ENCODE data around the gene TTC8.
"Not testable (repeated sequence)": the region's sequence is repeated elsewhere in the genome, so short reads cannot be mapped to it uniquely, and the experiment has no call there.

Gene TTC8

GRCh38 chr14:88824314-88825077 lies at the start of gene TTC8:
Gene TTC8, plus strand, starts transcription at chr14:88824651. Its CDS starts 57 bp downstream, at chr14:88824708.
- peak; percentile 85 for DNase-seq (ENCODE audit: low spot score)

GRCh38 chr14:88775532-88775931 lies 48.9 kb upstream of the TTC8 start:
- DNase-seq (ENCODE audit: low spot score) = no peak

- DNase-seq (ENCODE audit: low spot score) = no peak
Observed at GRCh38 chr14:88785911-88786310, 38.5 kb upstream of the TTC8 start.

- DNase-seq (ENCODE audit: low spot score) = no peak
Observed at GRCh38 chr14:88786715-88787114, 37.7 kb upstream of the TTC8 start.

GRCh38 chr14:88789573-88789972 lies 34.9 kb upstream of the TTC8 start:
- not testable (repeated sequence) for DNase-seq (ENCODE audit: low spot score)

- no peak for DNase-seq (ENCODE audit: low spot score)
Observed at GRCh38 chr14:88790501-88791251, 33.8 kb upstream of the TTC8 start.

GRCh38 chr14:88791252-88791621 lies 33.2 kb upstream of the TTC8 start:
- DNase-seq (ENCODE audit: low spot score) = no peak

- DNase-seq (ENCODE audit: low spot score) = peak; percentile 31
Observed at GRCh38 chr14:88791629-88792472, 32.6 kb upstream of the TTC8 start.

GRCh38 chr14:88792473-88793258 lies 31.8 kb upstream of the TTC8 start, which contains the start of gene EML5:
Gene EML5, minus strand, starts transcription at chr14:88792953. Its CDS starts 450 bp downstream, at chr14:88792503.
- DNase-seq (ENCODE audit: low spot score) = peak; percentile 89

GRCh38 chr14:88793259-88793625 lies 31.2 kb upstream of the TTC8 start:
- DNase-seq (ENCODE audit: low spot score) = peak; percentile 30

- DNase-seq (ENCODE audit: low spot score) = no peak
Observed at GRCh38 chr14:88798156-88798555, 26.3 kb upstream of the TTC8 start.

- DNase-seq (ENCODE audit: low spot score) = no peak
Observed at GRCh38 chr14:88799522-88799921, 24.9 kb upstream of the TTC8 start.

- DNase-seq (ENCODE audit: low spot score) = no peak
Observed at GRCh38 chr14:88802596-88802995, 21.9 kb upstream of the TTC8 start.

GRCh38 chr14:88804035-88804434 lies 20.4 kb upstream of the TTC8 start:
- DNase-seq (ENCODE audit: low spot score) = no peak

GRCh38 chr14:88804477-88804876 lies 20.0 kb upstream of the TTC8 start:
- no peak for DNase-seq (ENCODE audit: low spot score)

GRCh38 chr14:88808359-88808758 lies 16.1 kb upstream of the TTC8 start:
- DNase-seq (ENCODE audit: low spot score) = no peak

- DNase-seq (ENCODE audit: low spot score) = no peak
Observed at GRCh38 chr14:88815980-88816379, 8.5 kb upstream of the TTC8 start.

- DNase-seq (ENCODE audit: low spot score) = no peak
Observed at GRCh38 chr14:88818018-88818417, 6.4 kb upstream of the TTC8 start.

- DNase-seq (ENCODE audit: low spot score) = not testable (repeated sequence)
Observed at GRCh38 chr14:88819674-88820073, 4.8 kb upstream of the TTC8 start.

- no peak for DNase-seq (ENCODE audit: low spot score)
Observed at GRCh38 chr14:88821378-88821777, 3.1 kb upstream of the TTC8 start.

- DNase-seq (ENCODE audit: low spot score) = no peak
Observed at GRCh38 chr14:88821888-88822287, 2.6 kb upstream of the TTC8 start.

GRCh38 chr14:88823968-88824313 lies 510 bp upstream of the TTC8 start:
- no peak for DNase-seq (ENCODE audit: low spot score)

Measured in putamen (tissue), 1 donor.